Measurements from ENCODE around the gene OLIG3.

OLIG3 gene

GRCh38 chr6:137494281-137494987 lies at the start of gene OLIG3:
Gene OLIG3 (minus strand): TSS chr6:137494394. CDS start chr6:137494170, 224 bp downstream.
- DNase-seq = no peak

- no peak for DNase-seq
Observed at GRCh38 chr6:137543114-137543513, 48.9 kb upstream of the OLIG3 start.

GRCh38 chr6:137542713-137543112 lies 48.5 kb upstream of the OLIG3 start:
- no peak for DNase-seq

GRCh38 chr6:137541534-137542063 lies 47.4 kb upstream of the OLIG3 start:
- no peak for DNase-seq

GRCh38 chr6:137536104-137536773 lies 42.0 kb upstream of the OLIG3 start:
- DNase-seq = no peak

GRCh38 chr6:137531376-137532092 lies 37.3 kb upstream of the OLIG3 start:
- DNase-seq = no peak

GRCh38 chr6:137530404-137530803 lies 36.2 kb upstream of the OLIG3 start:
- no peak for DNase-seq

GRCh38 chr6:137522831-137523230 lies 28.6 kb upstream of the OLIG3 start:
- no peak for DNase-seq

GRCh38 chr6:137522198-137522798 lies 28.1 kb upstream of the OLIG3 start:
- DNase-seq = no peak

GRCh38 chr6:137520520-137520919 lies 26.3 kb upstream of the OLIG3 start:
- DNase-seq = no peak

- no peak for DNase-seq
Observed at GRCh38 chr6:137519629-137520176, 25.5 kb upstream of the OLIG3 start.

GRCh38 chr6:137518386-137518983 lies 24.3 kb upstream of the OLIG3 start:
- no peak for DNase-seq

GRCh38 chr6:137514418-137514817 lies 20.2 kb upstream of the OLIG3 start:
- DNase-seq = no peak

- no peak for DNase-seq
Observed at GRCh38 chr6:137512757-137513605, 18.8 kb upstream of the OLIG3 start.

- no peak for DNase-seq
Observed at GRCh38 chr6:137510923-137511322, 16.7 kb upstream of the OLIG3 start.

- no peak for DNase-seq
Observed at GRCh38 chr6:137498481-137499190, 4.4 kb upstream of the OLIG3 start.

- no peak for DNase-seq
Observed at GRCh38 chr6:137497721-137498463, 3.7 kb upstream of the OLIG3 start.

GRCh38 chr6:137496909-137497720 lies 2.9 kb upstream of the OLIG3 start:
- DNase-seq = no peak

All from nucleus accumbens (tissue), 56 donors.